Stimulated activated CD4-positive, alpha-beta T cell treated with anti-CD3 and anti-CD28 coated beads, TNF-alpha, amount 100 ng/mL, for 24 hours (primary cell): ENCODE data around the gene SET.

Experiments
- DNase-seq, 3 experiments: peaks; one replicate each; pipeline ENCODE4 v3.0.0-alpha.2; 2020; ENCODE audit warnings: low read depth in 3 of 3

Gene SET

GRCh38 chr9:128729302-128729701 lies 40.3 kb downstream of the SET start:
- no peak for DNase-seq

GRCh38 chr9:128729766-128730517 lies 40.9 kb downstream of the SET start:
- DNase-seq, result no peak

- no peak for DNase-seq
Measured at GRCh38 chr9:128731093-128731492, 42.1 kb downstream of the SET start.

GRCh38 chr9:128731691-128732090 lies 42.7 kb downstream of the SET start:
- DNase-seq, result no peak

GRCh38 chr9:128732576-128732975 lies 43.6 kb downstream of the SET start:
- no peak for DNase-seq

- peak in 1 of 3 experiments; percentile 13 for DNase-seq
Measured at GRCh38 chr9:128733256-128733655, 44.2 kb downstream of the SET start.

- DNase-seq, result no peak
Measured at GRCh38 chr9:128735373-128735772, 46.4 kb downstream of the SET start.

GRCh38 chr9:128742401-128742800 lies 53.4 kb downstream of the SET start:
- no peak for DNase-seq

GRCh38 chr9:128743421-128743820 lies 54.4 kb downstream of the SET start:
- DNase-seq, result no peak
